ENCODE measurements around the gene ALPP. TPM values are rescaled to one million over a fixed set of nuclear protein-coding genes. Genes with fewer than 3 reads are reported as not detected.

The ALPP gene
- total and polyA plus RNA-seq, 2 donors (not counting 3 experiments of a cell fraction or from before 2014, with no cell fraction given) = not detected

DNA sequence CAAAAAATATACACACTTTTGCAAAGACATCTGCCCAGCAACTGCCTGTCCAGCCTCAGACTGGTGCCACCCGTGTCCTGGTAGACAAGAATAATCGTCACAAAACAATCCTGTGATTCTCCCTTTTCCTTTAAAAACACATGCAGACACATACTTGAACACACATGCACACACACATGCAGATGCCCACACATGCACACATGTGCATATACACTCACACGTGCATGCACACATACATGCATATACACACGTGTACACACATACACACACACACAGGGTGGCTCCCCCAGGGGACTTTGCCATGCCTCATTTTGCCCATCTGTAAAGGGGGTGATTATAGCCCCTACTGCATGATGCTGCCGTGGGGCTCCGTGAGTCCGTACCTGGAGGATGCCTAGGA, 24.9 kb upstream of the ALPP start:
- no TSS peak for BruUV-seq (replicated peaks)
- H3K4me2 ChIP-seq (ENCODE audit: insufficient read depth, low read length) = no peak overlapping the region
- FAIRE-seq (no peak), DNase-seq (ENCODE audit: low read depth, low spot score) (no peak)
- H2AFZ ChIP-seq (ENCODE audit: low read depth, low read length) = no peak overlapping the region
- H3K36me3 ChIP-seq (ENCODE audit: control insufficient read depth in 2 of 2, extremely low read depth in 1 of 2, insufficient read depth in 2 of 2, low read length in 2 of 2) = no peaks in the 10 kb centered on the region
- no peak for TF ChIP-seq POLR2AphosphoS5 (IDR thresholded peaks at IDR 0.05; ENCODE audit: insufficient read depth, low read depth, low read length)
- TF ChIP-seq EZH2 (IDR thresholded peaks at IDR 0.05; ENCODE audit: borderline replicate concordance, low read depth, low read length, severe bottlenecking) = no peak
- TF ChIP-seq MYC (IDR thresholded peaks at IDR 0.05; ENCODE audit: low read depth, low read length) = no peak
- TF ChIP-seq, protein P1, sequence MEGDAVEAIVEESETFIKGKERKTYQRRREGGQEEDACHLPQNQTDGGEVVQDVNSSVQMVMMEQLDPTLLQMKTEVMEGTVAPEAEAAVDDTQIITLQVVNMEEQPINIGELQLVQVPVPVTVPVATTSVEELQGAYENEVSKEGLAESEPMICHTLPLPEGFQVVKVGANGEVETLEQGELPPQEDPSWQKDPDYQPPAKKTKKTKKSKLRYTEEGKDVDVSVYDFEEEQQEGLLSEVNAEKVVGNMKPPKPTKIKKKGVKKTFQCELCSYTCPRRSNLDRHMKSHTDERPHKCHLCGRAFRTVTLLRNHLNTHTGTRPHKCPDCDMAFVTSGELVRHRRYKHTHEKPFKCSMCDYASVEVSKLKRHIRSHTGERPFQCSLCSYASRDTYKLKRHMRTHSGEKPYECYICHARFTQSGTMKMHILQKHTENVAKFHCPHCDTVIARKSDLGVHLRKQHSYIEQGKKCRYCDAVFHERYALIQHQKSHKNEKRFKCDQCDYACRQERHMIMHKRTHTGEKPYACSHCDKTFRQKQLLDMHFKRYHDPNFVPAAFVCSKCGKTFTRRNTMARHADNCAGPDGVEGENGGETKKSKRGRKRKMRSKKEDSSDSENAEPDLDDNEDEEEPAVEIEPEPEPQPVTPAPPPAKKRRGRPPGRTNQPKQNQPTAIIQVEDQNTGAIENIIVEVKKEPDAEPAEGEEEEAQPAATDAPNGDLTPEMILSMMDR (IDR thresholded peaks at IDR 0.05; ENCODE audit: extremely low read depth in 1 of 2, insufficient read depth in 1 of 2, low read depth in 1 of 2, low read length in 2 of 2) = no peak
- no peak for TF ChIP-seq FOS (IDR thresholded peaks at IDR 0.05; ENCODE audit: borderline replicate concordance, insufficient read depth, low read length)
- intact Hi-C loops (cut with micrococcal nuclease) (no loop called here), dilution Hi-C loops (cut with MboI; ENCODE audit: extremely low pct_ligation_motif_present, low sequenced_read_pairs) (no loop called here)
- peaks cover 24 to 29% of the 10 kb centered on the region in 2 experiments for H3K27me3 ChIP-seq (ENCODE audit: control insufficient read depth in 2 of 2, insufficient read depth in 2 of 2, low read length in 2 of 2)
- H3K9me3 ChIP-seq (replicated peaks; ENCODE audit: control insufficient read depth, insufficient read depth, low read length) = no peaks in the 10 kb centered on the region
- no peak overlapping the region for H3K27ac ChIP-seq (ENCODE audit: insufficient read depth, low read depth, low read length)
- H3K79me2 ChIP-seq (ENCODE audit: control insufficient read depth, insufficient read depth, low read length) = no peaks in the 10 kb centered on the region
- H3K4me1 ChIP-seq (ENCODE audit: control insufficient read depth, extremely low read depth, insufficient read depth, low read length) = no peaks in the 10 kb centered on the region
- no peaks in the 10 kb centered on the region for H4K20me1 ChIP-seq (replicated peaks; ENCODE audit: control insufficient read depth, extremely low read depth, insufficient read depth, low read length)
- ChIA-PET POLR2A (no interaction called here), CTCF (no interaction called here)
- H3K9ac ChIP-seq (replicated peaks; ENCODE audit: extremely low read depth, insufficient read depth, low read length) = no peak overlapping the region
- H3K4me3 ChIP-seq (replicated peaks in 1 of 3; ENCODE audit: insufficient read depth in 1 of 3, low read depth in 1 of 3, low read length in 3 of 3) = no peak overlapping the region
- H3K9me1 ChIP-seq (replicated peaks; ENCODE audit: control insufficient read depth, extremely low read depth, insufficient read depth, low read length) = no peaks in the 10 kb centered on the region

DNA sequence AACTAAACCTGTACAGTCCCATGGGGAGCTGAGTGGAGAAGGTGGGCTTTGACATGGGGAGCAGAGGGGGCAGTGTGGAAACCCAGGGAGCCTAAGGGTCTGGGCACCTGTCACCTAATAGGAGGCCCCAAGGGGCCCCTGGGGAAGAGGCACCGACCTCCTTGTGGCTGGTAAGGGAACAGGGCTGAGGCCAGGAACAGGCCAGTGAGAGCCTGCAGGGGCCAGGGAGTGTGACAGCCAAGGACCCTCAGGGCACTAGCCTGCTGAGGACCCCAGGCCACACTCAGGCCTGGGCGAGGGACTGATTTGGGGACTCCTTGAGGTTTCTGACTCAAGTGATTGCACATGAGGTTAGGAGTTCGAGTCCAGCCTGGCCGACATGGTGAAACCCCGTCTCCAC, 24.5 kb upstream of the ALPP start:
- no peak overlapping the region for H2AFZ ChIP-seq (ENCODE audit: low read depth, low read length)
- BruUV-seq (replicated peaks) = no TSS peak
- no peak for DNase-seq (ENCODE audit: low read depth, low spot score)
- H3K36me3 ChIP-seq (ENCODE audit: control insufficient read depth in 2 of 2, extremely low read depth in 1 of 2, insufficient read depth in 2 of 2, low read length in 2 of 2) = no peaks in the 10 kb centered on the region
- no peaks in the 10 kb centered on the region for H4K20me1 ChIP-seq (replicated peaks; ENCODE audit: control insufficient read depth, extremely low read depth, insufficient read depth, low read length)
- dilution Hi-C loops (cut with MboI; ENCODE audit: extremely low pct_ligation_motif_present, low sequenced_read_pairs) (no loop called here), intact Hi-C loops (cut with micrococcal nuclease) (no loop called here)
- H3K4me3 ChIP-seq (replicated peaks in 1 of 3; ENCODE audit: insufficient read depth in 1 of 3, low read depth in 1 of 3, low read length in 3 of 3) = no peak overlapping the region
- H3K79me2 ChIP-seq (ENCODE audit: control insufficient read depth, insufficient read depth, low read length) = no peaks in the 10 kb centered on the region
- ChIA-PET CTCF (no interaction called here), POLR2A (no interaction called here)
- TF ChIP-seq EZH2 (IDR thresholded peaks at IDR 0.05; ENCODE audit: borderline replicate concordance, low read depth, low read length, severe bottlenecking) (no peak), POLR2A (IDR thresholded peaks at IDR 0.05; ENCODE audit: low read depth, low read length) (no peak), GATA2 (IDR thresholded peaks at IDR 0.05; ENCODE audit: insufficient read depth, insufficient read length, low read depth, low read length) (no peak), FOS (IDR thresholded peaks at IDR 0.05; ENCODE audit: borderline replicate concordance, insufficient read depth, low read length) (no peak), JUN (IDR thresholded peaks at IDR 0.05; ENCODE audit: borderline replicate concordance, insufficient read depth, insufficient read length, low read depth) (no peak), POLR2AphosphoS5 (IDR thresholded peaks at IDR 0.05; ENCODE audit: insufficient read depth, low read depth, low read length) (no peak), MAX (IDR thresholded peaks at IDR 0.05; ENCODE audit: insufficient read depth, insufficient read length) (no peak), MYC (IDR thresholded peaks at IDR 0.05; ENCODE audit: low read depth, low read length) (no peak)
- TF ChIP-seq, protein P1 (IDR thresholded peaks at IDR 0.05; ENCODE audit: extremely low read depth in 1 of 2, insufficient read depth in 1 of 2, low read depth in 1 of 2, low read length in 2 of 2) = no peak
- FAIRE-seq = no peak
- H3K9me1 ChIP-seq (replicated peaks; ENCODE audit: control insufficient read depth, extremely low read depth, insufficient read depth, low read length) = no peaks in the 10 kb centered on the region
- H3K27ac ChIP-seq (ENCODE audit: insufficient read depth, low read depth, low read length) = no peak overlapping the region
- H3K4me2 ChIP-seq (ENCODE audit: insufficient read depth, low read length) = no peak overlapping the region
- no peak overlapping the region for H3K9ac ChIP-seq (replicated peaks; ENCODE audit: extremely low read depth, insufficient read depth, low read length)
- H3K27me3 ChIP-seq (ENCODE audit: control insufficient read depth in 2 of 2, insufficient read depth in 2 of 2, low read length in 2 of 2) = peaks cover 24 to 29% of the 10 kb centered on the region in 2 experiments
- no peaks in the 10 kb centered on the region for H3K9me3 ChIP-seq (replicated peaks; ENCODE audit: control insufficient read depth, insufficient read depth, low read length)
- no peaks in the 10 kb centered on the region for H3K4me1 ChIP-seq (ENCODE audit: control insufficient read depth, extremely low read depth, insufficient read depth, low read length)
